ENCODE measurements around the gene ITGB1.

GRCh38 chr10:33006342-33006887, 48.4 kb upstream of the ITGB1 start:
- TF ChIP-seq CTCF (IDR thresholded peaks at IDR 0.05) (no peak), POLR2A (IDR thresholded peaks at IDR 0.05) (no peak)

Measured in body of pancreas (tissue), 4 donors.